ENCODE results near the gene CARS2. TPM values are rescaled to one million over a fixed set of nuclear protein-coding genes. Genes with fewer than 3 reads are reported as not detected.

Gene CARS2
- total and polyA plus RNA-seq, 2 experiments from 2014 or later, result 39.0 to 53.5 TPM

DNA sequence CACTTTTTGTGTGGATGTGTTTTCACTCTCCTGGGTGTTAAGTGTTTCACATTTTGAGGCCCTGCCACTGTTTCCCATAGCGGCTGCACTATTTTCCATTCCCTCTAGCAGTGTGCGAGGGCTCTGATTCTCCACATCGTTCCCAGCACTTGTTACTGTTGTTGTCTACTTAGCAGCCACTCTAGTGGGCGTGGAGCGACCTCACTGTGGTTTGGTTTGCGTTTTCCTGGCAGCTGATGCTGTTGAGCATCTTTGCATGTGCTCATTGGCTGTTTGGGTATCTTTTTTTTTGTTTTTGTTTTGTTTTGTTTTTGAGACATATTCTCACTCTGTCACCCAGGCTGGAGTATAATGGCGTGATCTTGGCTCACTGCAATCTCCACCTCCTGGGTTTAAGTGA, 76.2 kb downstream of the CARS2 start (continued):
- TF ChIP-seq ZNF462 (CRISPR knock-in tag; IDR thresholded peaks at IDR 0.05), result no peak
- TF ChIP-seq ZNF331 (CRISPR knock-in tag; IDR thresholded peaks at IDR 0.05; ENCODE audit: low read depth), result no peak

DNA sequence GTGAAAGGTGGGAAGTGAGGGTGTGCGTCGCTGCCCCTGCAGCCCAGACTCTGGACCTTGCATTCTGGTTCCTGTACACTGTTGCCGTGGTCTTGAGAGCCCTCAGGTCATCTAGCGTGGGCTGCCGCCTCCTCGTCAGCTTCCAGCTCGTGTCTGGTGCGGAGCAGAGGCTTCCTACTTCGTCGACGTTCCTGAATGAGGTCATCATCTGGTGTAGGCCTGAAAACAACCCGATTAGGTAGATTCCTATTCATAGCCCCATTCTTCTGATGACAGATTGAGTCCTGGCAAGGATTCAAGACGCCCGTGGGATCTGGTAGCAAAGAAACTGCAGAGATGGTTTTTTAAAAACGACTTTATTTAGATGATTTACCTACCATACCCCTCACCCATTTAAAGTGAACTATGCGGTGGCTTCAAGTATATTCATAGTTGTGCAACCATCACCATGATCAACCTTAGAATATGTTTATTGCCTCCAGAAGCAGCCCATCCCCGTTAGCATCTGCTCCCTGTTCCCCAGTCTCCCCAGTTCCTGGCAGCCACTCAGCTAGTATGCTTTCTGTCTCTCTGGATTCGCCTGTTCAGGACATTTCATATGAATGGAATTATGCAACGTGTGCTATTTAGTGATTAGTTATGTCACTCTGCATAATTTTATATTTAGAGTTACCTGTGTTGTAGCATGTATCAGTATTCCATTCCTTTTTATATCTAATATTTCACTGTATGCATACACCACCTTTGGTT, 76.8 kb downstream of the CARS2 start:
- Histone ChIP-seq H2AFZ (no peak overlapping the region), H3K9me2 (ENCODE audit: insufficient read depth) (no peaks in the 10 kb centered on the region), H3K79me2 (replicated peaks; ENCODE audit: insufficient read depth) (peaks cover 84% of the 10 kb centered on the region), H3K4me1 (ENCODE audit: insufficient read depth) (no peaks in the 10 kb centered on the region), H3K36me3 (ENCODE audit: insufficient read depth) (no peaks in the 10 kb centered on the region), H3K4me2 (no peak overlapping the region), H3K4me3 (no peak overlapping the region), H3K27me3 (ENCODE audit: insufficient read depth) (no peaks in the 10 kb centered on the region), H3F3A (replicated peaks; ENCODE audit: low read depth) (no peaks in the 10 kb centered on the region), H3K27ac (ENCODE audit: low read depth) (no peak overlapping the region), H4K20me1 (replicated peaks; ENCODE audit: insufficient read depth) (peaks cover 24% of the 10 kb centered on the region)
- no peak overlapping the region for H3K27ac Mint-ChIP-seq
- peaks cover 4% of the 10 kb centered on the region; the same call in 1 of the 3 replicates for H3K9me3 Mint-ChIP-seq
- H3K36me3 Mint-ChIP-seq (ENCODE audit: low read depth), result peaks cover 51% of the 10 kb centered on the region
- H3K4me1 Mint-ChIP-seq, result peaks cover 9% of the 10 kb centered on the region; the same call in 2 of the 3 replicates
- ATAC-seq, result no peak
- DNase-seq (ENCODE audit: low spot score), result no peak
- no peak for TF ChIP-seq JUNB (IDR thresholded peaks at IDR 0.05; ENCODE audit: unreplicated experiment)
- TF ChIP-seq, protein P1, sequence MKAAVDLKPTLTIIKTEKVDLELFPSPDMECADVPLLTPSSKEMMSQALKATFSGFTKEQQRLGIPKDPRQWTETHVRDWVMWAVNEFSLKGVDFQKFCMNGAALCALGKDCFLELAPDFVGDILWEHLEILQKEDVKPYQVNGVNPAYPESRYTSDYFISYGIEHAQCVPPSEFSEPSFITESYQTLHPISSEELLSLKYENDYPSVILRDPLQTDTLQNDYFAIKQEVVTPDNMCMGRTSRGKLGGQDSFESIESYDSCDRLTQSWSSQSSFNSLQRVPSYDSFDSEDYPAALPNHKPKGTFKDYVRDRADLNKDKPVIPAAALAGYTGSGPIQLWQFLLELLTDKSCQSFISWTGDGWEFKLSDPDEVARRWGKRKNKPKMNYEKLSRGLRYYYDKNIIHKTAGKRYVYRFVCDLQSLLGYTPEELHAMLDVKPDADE (IDR thresholded peaks at IDR 0.05), result no peak
- no peak overlapping the region for H3K4me3 Mint-ChIP-seq
- peaks cover 5% of the 10 kb centered on the region for H3K27me3 Mint-ChIP-seq (ENCODE audit: insufficient read depth, low read depth, poor library complexity)

All from GM23338 (cell line).